ENCODE results near the gene CADM2.

CADM2 gene

GRCh38 chr3:84983490-84983889, 24.7 kb downstream of the CADM2 start:
- Histone ChIP-seq H3K4me1 (ENCODE audit: control insufficient read depth, insufficient read depth, low read depth, low read length) (no peaks in the 10 kb centered on the region), H2BK12ac (ENCODE audit: low read length in 2 of 2) (no peak overlapping the region), H3K18ac (ENCODE audit: low read depth in 1 of 2, low read length in 2 of 2) (no peak overlapping the region), H3K4me2 (ENCODE audit: low read length, poor library complexity, severe bottlenecking) (no peak overlapping the region), H3K36me3 (ENCODE audit: control insufficient read depth in 1 of 2, insufficient read depth in 2 of 2, low read depth in 1 of 2, low read length in 2 of 2) (no peaks in the 10 kb centered on the region), H2BK5ac (ENCODE audit: low read depth, low read length, poor library complexity, severe bottlenecking) (no peak overlapping the region), H4K8ac (ENCODE audit: low read length) (no peak overlapping the region), H3K27me3 (ENCODE audit: control insufficient read depth in 1 of 2, insufficient read depth in 1 of 2, low read length in 2 of 2) (no peaks in the 10 kb centered on the region), H2BK15ac (ENCODE audit: low read depth, poor library complexity, severe bottlenecking) (no peak overlapping the region), H3K9me3 (ENCODE audit: control insufficient read depth, low read length) (no peaks in the 10 kb centered on the region), H2AFZ (ENCODE audit: low read depth, low read length) (no peak overlapping the region), H2BK120ac (ENCODE audit: low read depth, low read length) (no peak overlapping the region), H3K4ac (ENCODE audit: low read depth in 1 of 2, low read length in 2 of 2) (no peak overlapping the region), H3K79me1 (replicated peaks; ENCODE audit: low read length, poor library complexity, severe bottlenecking) (no peaks in the 10 kb centered on the region), H3K4me3 (ENCODE audit: insufficient read depth in 1 of 2, low read depth in 1 of 2, low read length in 2 of 2) (no peak overlapping the region), H3K23ac (ENCODE audit: low read length in 2 of 2) (no peak overlapping the region), H2AK5ac (ENCODE audit: low read length, severe bottlenecking) (no peak overlapping the region), H3K14ac (ENCODE audit: low read length in 2 of 2) (no peak overlapping the region), H3K9ac (ENCODE audit: low read length) (no peak overlapping the region), H4K91ac (ENCODE audit: low read length) (no peak overlapping the region), H3K27ac (ENCODE audit: low read length, poor library complexity, severe bottlenecking) (no peak overlapping the region)
- DNase-seq = no peak
- WGBS = no CpG with 5 or more reads among the region's 3 CpGs

- H3K4me2 ChIP-seq (ENCODE audit: low read length, poor library complexity, severe bottlenecking) = no peak overlapping the region
- H3K14ac ChIP-seq (ENCODE audit: low read length in 2 of 2) = no peak overlapping the region
- H3K27me3 ChIP-seq (ENCODE audit: control insufficient read depth in 1 of 2, insufficient read depth in 1 of 2, low read length in 2 of 2) = no peaks in the 10 kb centered on the region
- no peaks in the 10 kb centered on the region for H3K9me3 ChIP-seq (ENCODE audit: control insufficient read depth, low read length)
- H2AK5ac ChIP-seq (ENCODE audit: low read length, severe bottlenecking) = no peak overlapping the region
- no peak overlapping the region for H3K27ac ChIP-seq (ENCODE audit: low read length, poor library complexity, severe bottlenecking)
- no peaks in the 10 kb centered on the region for H3K36me3 ChIP-seq (ENCODE audit: control insufficient read depth in 1 of 2, insufficient read depth in 2 of 2, low read depth in 1 of 2, low read length in 2 of 2)
- H3K18ac ChIP-seq (ENCODE audit: low read depth in 1 of 2, low read length in 2 of 2) = no peak overlapping the region
- H2BK5ac ChIP-seq (ENCODE audit: low read depth, low read length, poor library complexity, severe bottlenecking) = no peak overlapping the region
- no peak overlapping the region for H3K4me3 ChIP-seq (ENCODE audit: insufficient read depth in 1 of 2, low read depth in 1 of 2, low read length in 2 of 2)
- no peak overlapping the region for H2AFZ ChIP-seq (ENCODE audit: low read depth, low read length)
- DNase-seq = no peak
- no peak overlapping the region for H2BK15ac ChIP-seq (ENCODE audit: low read depth, poor library complexity, severe bottlenecking)
- no peaks in the 10 kb centered on the region for H3K4me1 ChIP-seq (ENCODE audit: control insufficient read depth, insufficient read depth, low read depth, low read length)
- no peak overlapping the region for H4K91ac ChIP-seq (ENCODE audit: low read length)
- H4K8ac ChIP-seq (ENCODE audit: low read length) = no peak overlapping the region
- no peak overlapping the region for H3K9ac ChIP-seq (ENCODE audit: low read length)
- no peak overlapping the region for H2BK12ac ChIP-seq (ENCODE audit: low read length in 2 of 2)
- H2BK120ac ChIP-seq (ENCODE audit: low read depth, low read length) = no peak overlapping the region
- H3K79me1 ChIP-seq (replicated peaks; ENCODE audit: low read length, poor library complexity, severe bottlenecking) = no peaks in the 10 kb centered on the region
- no peak overlapping the region for H3K23ac ChIP-seq (ENCODE audit: low read length in 2 of 2)
- no peak overlapping the region for H3K4ac ChIP-seq (ENCODE audit: low read depth in 1 of 2, low read length in 2 of 2)
These were observed 25.6 kb downstream of the CADM2 start for GRCh38 chr3:84984429-84984828.

- no peak overlapping the region for H2AFZ ChIP-seq (ENCODE audit: low read depth, low read length)
- no peak overlapping the region for H4K91ac ChIP-seq (ENCODE audit: low read length)
- no peak overlapping the region for H3K14ac ChIP-seq (ENCODE audit: low read length in 2 of 2)
- H3K4me1 ChIP-seq (ENCODE audit: control insufficient read depth, insufficient read depth, low read depth, low read length) = no peaks in the 10 kb centered on the region
- no peaks in the 10 kb centered on the region for H3K79me1 ChIP-seq (replicated peaks; ENCODE audit: low read length, poor library complexity, severe bottlenecking)
- H3K9ac ChIP-seq (ENCODE audit: low read length) = no peak overlapping the region
- no peak overlapping the region for H3K23ac ChIP-seq (ENCODE audit: low read length in 2 of 2)
- no peak overlapping the region for H3K4me2 ChIP-seq (ENCODE audit: low read length, poor library complexity, severe bottlenecking)
- H3K4ac ChIP-seq (ENCODE audit: low read depth in 1 of 2, low read length in 2 of 2) = no peak overlapping the region
- H2BK12ac ChIP-seq (ENCODE audit: low read length in 2 of 2) = no peak overlapping the region
- H2BK120ac ChIP-seq (ENCODE audit: low read depth, low read length) = no peak overlapping the region
- no peaks in the 10 kb centered on the region for H3K9me3 ChIP-seq (ENCODE audit: control insufficient read depth, low read length)
- 50% methylated on average over 1 of the region's 1 CpG for WGBS
- H2BK15ac ChIP-seq (ENCODE audit: low read depth, poor library complexity, severe bottlenecking) = no peak overlapping the region
- no peak overlapping the region for H2BK5ac ChIP-seq (ENCODE audit: low read depth, low read length, poor library complexity, severe bottlenecking)
- no peak overlapping the region for H3K27ac ChIP-seq (ENCODE audit: low read length, poor library complexity, severe bottlenecking)
- no peaks in the 10 kb centered on the region for H3K27me3 ChIP-seq (ENCODE audit: control insufficient read depth in 1 of 2, insufficient read depth in 1 of 2, low read length in 2 of 2)
- H3K18ac ChIP-seq (ENCODE audit: low read depth in 1 of 2, low read length in 2 of 2) = no peak overlapping the region
- no peak overlapping the region for H2AK5ac ChIP-seq (ENCODE audit: low read length, severe bottlenecking)
- no peak overlapping the region for H4K8ac ChIP-seq (ENCODE audit: low read length)
- no peak for DNase-seq
- H3K36me3 ChIP-seq (ENCODE audit: control insufficient read depth in 1 of 2, insufficient read depth in 2 of 2, low read depth in 1 of 2, low read length in 2 of 2) = no peaks in the 10 kb centered on the region
- no peak overlapping the region for H3K4me3 ChIP-seq (ENCODE audit: insufficient read depth in 1 of 2, low read depth in 1 of 2, low read length in 2 of 2)
These were observed 27.0 kb downstream of the CADM2 start for GRCh38 chr3:84985795-84986194.

GRCh38 chr3:84987706-84988504, 29.1 kb downstream of the CADM2 start:
- H2BK5ac ChIP-seq (ENCODE audit: low read depth, low read length, poor library complexity, severe bottlenecking) = no peak overlapping the region
- H3K9ac ChIP-seq (ENCODE audit: low read length) = no peak overlapping the region
- H2BK15ac ChIP-seq (ENCODE audit: low read depth, poor library complexity, severe bottlenecking) = no peak overlapping the region
- no peaks in the 10 kb centered on the region for H3K36me3 ChIP-seq (ENCODE audit: control insufficient read depth in 1 of 2, insufficient read depth in 2 of 2, low read depth in 1 of 2, low read length in 2 of 2)
- DNase-seq = no peak
- H3K14ac ChIP-seq (ENCODE audit: low read length in 2 of 2) = no peak overlapping the region
- no peak overlapping the region for H4K8ac ChIP-seq (ENCODE audit: low read length)
- H2BK12ac ChIP-seq (ENCODE audit: low read length in 2 of 2) = no peak overlapping the region
- H3K9me3 ChIP-seq (ENCODE audit: control insufficient read depth, low read length) = no peaks in the 10 kb centered on the region
- H2AK5ac ChIP-seq (ENCODE audit: low read length, severe bottlenecking) = no peak overlapping the region
- H3K27ac ChIP-seq (ENCODE audit: low read length, poor library complexity, severe bottlenecking) = no peak overlapping the region
- no peak overlapping the region for H3K18ac ChIP-seq (ENCODE audit: low read depth in 1 of 2, low read length in 2 of 2)
- no peaks in the 10 kb centered on the region for H3K4me1 ChIP-seq (ENCODE audit: control insufficient read depth, insufficient read depth, low read depth, low read length)
- H3K27me3 ChIP-seq (ENCODE audit: control insufficient read depth in 1 of 2, insufficient read depth in 1 of 2, low read length in 2 of 2) = no peaks in the 10 kb centered on the region
- no CpG with 5 or more reads among the region's 3 CpGs for WGBS
- no peak overlapping the region for H2AFZ ChIP-seq (ENCODE audit: low read depth, low read length)
- no peak overlapping the region for H4K91ac ChIP-seq (ENCODE audit: low read length)
- no peak overlapping the region for H2BK120ac ChIP-seq (ENCODE audit: low read depth, low read length)
- no peak overlapping the region for H3K4me2 ChIP-seq (ENCODE audit: low read length, poor library complexity, severe bottlenecking)
- H3K23ac ChIP-seq (ENCODE audit: low read length in 2 of 2) = no peak overlapping the region
- H3K4me3 ChIP-seq (ENCODE audit: insufficient read depth in 1 of 2, low read depth in 1 of 2, low read length in 2 of 2) = no peak overlapping the region
- H3K4ac ChIP-seq (ENCODE audit: low read depth in 1 of 2, low read length in 2 of 2) = no peak overlapping the region
- no peaks in the 10 kb centered on the region for H3K79me1 ChIP-seq (replicated peaks; ENCODE audit: low read length, poor library complexity, severe bottlenecking)

Data from mesenchymal stem cell (in vitro differentiated cells and primary cell).